Activated T-helper 1 cell treated with Interleukin-2 at 50 U/mL for 16 hours (primary cell): ENCODE measurements around the gene IGHMBP2.

Experiments used
- DNase-seq: peaks from one replicate; pipeline ENCODE4 v3.0.0-alpha.2; 2020; ENCODE audit warnings: low read depth

The IGHMBP2 gene

DNA sequence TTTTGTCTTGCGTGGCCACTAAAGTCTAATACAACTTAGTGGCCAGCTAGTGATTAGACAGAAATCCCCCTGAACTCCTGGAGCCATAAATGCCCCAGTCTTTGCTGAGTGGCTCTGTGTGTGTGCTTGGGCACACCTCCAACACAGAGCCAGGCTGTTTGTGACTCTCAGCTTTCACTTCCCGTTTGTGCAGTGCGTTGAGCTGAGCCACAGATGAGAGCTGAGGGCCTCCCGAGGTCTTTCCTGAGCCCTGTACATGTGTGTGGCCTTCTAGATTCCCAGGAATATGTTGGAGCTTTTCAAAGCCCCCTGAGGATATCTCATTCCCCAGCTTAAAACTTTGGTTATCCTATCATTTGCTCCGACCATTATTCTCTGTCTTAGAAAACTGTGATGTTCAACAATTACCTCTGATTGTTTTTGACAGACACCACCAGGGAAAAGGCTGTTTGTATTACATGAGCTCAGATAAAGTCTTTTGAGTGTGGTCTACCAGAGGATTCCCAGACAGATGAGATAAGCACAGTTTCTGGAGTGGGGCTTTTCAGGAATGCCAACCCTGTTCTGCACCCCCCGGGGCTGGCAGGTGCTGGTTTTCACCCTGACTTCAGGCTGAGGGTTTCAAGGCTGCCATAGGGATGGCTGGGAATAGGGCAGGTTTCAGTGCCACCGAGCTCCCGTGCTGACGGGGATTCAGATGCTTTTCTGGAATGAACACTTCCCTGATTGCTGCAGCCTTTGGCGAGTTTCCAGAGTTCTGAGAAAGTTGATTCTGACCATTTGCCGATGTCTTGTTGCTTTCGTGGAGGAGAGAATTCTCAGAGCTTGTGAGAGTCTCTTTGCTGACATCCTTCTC is 23.8 kb downstream of the IGHMBP2 start:
- no peak for DNase-seq

DNA sequence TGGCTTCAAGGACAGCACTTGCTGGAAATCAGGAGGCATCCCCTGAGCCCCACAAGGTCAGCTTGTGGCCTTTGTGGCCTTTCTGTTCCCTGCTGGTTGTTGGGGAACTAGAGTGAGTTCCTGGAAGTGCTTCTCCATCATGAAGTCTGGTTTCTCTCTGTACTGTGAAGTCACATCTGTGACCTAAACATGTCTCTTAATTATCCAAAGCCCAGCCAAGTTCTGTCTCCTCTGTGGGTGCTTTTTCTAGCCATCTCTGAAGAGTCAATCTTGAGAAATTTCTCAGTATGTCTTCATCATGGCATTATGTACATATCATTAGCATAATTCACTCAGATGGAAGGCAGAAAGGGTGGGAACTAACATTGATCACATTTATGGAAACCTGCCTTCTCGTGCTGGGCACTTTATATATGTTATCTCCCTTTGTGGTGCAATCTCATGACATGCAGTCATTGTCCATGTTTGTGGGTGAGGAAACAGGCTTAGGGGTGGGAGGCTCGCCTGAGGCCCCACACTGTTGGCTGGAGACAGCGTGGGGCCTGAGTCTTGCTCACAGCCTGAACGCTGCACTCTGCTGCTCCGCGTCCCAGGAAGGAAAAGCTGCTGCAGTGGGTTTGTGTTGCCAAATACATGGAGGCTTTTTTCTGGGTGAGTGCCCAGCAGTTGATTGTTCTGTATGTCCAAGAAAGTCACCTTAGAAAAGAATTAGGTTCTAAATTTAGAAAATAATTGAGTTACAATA is 24.6 kb downstream of the IGHMBP2 start:
- DNase-seq: no peak

DNA sequence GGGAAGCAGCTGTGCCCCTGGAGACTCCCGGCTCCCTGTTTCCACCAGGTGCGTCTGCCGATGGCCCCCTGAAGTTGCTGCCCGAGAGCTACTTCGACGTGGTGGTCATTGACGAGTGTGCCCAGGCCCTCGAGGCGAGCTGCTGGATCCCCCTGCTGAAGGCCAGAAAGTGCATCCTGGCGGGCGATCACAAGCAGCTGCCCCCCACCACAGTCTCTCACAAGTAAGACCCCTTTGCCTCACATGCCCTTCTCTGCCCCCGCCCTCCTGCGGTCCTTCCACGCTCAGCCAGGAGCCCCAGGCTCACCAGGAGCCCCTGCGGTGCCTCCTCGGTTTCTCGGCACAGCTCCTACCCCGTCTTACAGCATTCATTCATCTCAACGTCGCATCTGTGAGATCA is 25.4 kb downstream of the IGHMBP2 start:
- DNase-seq: no peak

DNA sequence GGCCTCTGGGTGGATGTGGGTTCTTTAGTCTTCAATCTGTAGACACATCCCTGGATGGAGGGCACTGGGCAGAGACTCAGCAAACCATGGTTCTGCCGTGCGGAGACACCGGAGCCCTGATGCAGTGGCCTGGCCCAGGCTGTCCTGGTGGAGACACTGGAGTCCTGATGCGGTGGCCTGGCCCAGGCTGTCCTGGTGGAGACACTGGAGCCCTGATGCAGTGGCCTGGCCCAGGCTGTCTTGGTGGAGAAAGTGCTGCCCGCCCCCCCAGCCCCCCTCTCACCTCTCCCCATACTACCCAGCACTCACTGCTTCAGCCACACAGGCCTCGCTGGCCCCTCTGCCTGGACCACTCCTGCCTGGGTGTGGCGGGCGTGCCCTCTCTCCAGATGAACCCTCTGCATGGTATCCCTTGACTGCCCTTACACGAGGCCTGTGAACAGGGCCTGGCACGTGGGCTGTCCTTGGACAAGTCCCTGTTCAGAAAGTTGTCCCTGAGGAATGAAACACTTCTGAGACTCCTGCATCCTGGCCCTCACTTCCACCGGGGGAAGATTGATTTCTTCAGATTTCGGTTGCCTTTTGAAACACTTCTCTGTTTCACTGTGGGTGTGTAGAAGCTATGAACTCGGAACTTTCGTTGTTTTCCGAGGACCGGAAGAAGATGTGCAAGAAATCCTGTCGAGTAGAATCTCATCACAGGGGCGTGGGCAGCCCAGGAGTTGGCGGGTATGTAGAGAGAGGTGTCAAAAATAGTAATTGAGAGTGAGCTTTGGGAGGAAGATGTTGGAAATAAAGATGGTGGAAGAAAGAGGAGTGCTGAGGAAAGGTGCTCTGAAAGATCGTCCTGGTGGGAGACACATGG is 26.2 kb downstream of the IGHMBP2 start:
- DNase-seq: no peak

DNA sequence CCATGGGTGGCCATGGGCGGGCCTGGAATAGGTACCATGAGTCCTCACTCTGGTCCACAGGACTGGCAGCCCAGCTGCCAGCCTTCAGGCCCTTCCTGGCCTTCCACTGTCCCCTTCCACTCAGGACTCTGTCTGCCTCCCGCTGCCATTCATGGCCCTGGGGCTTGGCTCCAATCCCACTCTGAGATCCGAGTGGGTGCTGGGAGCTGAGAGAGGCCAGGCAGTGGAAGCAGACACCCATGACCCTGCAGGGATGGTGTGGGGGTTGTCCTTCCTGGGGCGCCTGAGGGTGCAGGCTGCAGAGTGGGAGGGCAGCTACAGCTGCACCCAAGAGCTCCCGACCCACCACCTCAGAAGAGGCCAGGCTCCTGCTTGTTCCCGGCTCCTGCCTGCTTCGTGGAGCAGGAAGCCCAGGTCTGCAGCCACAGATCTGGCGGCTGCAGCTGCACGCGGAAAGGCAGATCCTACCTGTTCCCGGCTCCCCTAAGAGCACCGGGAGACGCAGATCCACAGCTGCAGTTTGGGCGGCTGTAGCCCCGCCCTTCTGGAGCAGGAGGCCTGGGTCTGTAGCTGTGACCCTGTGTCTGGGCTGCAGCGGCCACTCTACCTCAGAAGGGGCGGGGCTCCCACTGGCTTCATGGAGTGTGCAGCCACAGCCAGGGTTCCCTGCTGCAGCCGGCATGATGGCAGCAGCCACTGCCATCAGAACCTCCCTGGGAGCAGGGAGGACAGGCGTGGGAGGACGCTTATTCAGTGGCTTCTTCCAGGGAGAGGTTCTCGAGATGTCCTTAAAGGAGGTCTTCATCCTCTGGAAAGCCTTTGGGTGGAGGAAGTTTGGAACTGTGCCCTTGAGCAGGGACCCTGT is 27.5 kb downstream of the IGHMBP2 start:
- no peak for DNase-seq

DNA sequence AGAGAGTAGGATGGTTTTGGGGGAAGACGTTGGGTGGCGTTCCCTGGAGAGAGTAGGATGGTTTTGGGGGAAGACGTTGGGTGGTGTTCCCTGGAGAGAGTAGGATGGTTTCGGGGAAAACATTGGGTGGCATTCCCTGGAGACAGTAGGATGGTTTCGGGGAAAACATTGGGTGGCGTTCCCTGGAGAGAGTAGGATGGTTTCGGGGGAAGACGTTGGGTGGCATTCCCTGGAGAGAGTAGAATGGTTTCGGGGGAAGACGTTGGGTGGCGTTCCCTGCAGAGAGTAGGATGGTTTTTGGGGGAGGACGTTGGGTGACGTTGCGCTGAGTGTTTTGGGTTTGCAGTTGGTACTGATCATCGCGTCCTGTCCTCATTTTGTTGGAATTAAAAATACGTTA is 28.2 kb downstream of the IGHMBP2 start:
- no peak for DNase-seq

DNA sequence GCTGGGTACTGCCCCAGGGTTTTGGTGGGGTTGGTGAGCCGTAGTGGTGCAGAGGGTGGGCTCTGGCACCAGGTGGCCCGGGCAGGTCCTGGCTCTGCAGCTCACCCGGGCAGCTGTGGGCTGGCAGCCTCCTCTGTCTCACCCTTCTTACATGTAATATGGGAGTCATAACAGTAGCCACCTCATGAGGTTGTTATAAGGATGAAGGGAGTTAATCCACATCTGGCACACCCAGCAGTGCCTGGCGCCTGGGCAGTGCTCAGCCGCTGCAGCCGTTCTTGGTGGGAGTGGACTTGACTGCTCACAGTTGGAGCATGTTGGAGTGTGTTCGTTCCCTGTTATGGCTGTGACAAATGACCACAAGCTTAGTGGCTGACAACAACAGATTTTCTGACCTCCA is 28.7 kb downstream of the IGHMBP2 start:
- DNase-seq: no peak

DNA sequence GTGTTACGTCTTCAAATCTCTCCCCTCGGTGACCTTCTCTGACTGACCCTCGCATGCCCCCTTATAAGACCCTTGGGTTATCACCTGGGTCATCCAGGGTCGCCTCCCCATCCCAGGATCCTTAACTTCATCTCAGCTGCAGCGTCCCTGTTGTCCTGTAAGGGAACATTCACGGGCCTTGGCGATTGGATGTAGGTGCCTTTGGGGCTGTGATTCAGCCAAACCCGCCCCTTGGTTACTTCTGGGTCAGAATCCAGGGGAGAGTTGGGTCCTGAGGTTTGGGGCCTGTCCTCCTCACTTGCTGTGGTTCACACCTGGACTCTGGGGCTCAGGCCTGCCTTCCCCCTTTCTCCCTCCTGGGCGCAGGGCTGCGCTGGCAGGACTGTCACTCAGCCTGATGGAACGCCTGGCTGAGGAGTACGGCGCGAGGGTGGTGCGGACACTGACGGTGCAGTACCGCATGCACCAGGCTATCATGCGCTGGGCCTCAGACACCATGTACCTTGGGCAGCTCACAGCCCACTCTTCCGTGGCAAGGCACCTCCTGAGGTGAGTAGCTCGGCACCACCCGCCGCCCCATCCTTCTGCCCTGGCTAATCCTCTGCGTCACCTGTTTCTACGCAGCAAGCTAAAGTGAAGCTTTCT is 29.4 kb downstream of the IGHMBP2 start:
- no peak for DNase-seq

DNA sequence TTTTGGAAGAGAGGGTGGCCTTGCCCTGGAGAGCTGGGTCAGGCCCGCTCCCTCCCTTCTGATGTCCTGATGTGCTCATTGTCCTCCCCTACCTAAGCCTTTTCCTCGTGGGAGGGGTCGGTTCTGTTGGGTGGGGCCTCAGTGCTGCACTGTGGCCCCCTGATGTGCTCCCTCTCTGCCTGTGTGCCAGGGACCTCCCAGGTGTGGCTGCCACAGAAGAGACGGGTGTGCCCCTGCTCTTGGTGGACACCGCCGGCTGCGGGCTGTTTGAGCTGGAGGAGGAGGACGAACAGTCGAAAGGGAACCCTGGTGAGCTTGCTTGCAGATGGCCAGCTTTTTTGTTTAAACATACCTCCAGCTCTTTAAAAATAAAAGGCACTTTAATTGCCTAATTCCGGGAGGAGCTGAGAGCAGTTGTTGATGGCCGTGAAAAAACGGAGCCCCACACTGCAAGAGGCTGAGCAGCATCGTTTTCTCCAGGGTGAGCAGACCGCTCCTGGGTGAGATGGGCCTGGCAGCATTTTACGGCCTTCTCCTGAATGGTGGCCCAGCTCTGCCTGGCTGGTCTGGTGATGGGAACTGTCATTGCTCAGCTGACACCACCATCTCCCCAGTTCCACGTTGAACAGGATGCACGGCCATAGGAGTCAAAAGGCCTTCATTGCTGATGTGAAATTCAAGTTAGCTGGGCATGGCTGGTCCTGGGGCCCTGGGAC is 30.1 kb downstream of the IGHMBP2 start:
- no peak for DNase-seq

DNA sequence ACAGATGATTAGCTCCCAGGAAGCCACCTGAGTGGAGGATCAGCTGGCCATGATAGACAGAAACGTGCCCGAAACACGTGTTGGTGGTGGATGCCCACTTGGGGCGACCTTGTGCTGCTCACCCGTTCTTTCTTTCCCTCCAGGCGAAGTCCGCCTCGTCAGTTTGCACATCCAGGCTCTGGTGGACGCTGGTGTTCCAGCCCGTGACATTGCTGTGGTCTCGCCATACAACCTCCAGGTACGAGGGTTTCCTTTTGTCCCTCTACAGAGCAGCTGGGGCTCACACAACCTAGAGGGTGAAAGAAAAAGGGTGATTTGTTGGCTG is 30.6 kb downstream of the IGHMBP2 start:
- no peak for DNase-seq

DNA sequence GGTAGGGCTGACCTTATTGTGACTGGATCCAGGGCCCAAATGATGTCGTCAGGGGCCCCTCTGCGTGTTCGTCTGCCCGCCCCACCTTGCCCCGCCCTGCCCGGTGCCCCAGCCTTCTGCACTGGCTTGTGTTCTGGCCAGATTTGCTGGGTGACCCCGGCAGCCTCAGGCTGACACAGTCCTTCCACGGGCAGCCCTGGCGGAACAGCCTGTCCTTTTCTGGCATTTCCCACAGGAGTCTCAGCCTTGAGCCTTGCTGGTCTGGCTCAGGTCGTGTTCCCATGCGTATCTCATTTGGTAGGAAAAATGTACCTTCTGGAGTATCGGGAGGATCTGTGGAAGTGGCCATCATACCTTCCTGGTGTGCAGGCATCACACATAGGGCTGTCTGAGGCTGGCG is 31.0 kb downstream of the IGHMBP2 start:
- DNase-seq: no peak

DNA sequence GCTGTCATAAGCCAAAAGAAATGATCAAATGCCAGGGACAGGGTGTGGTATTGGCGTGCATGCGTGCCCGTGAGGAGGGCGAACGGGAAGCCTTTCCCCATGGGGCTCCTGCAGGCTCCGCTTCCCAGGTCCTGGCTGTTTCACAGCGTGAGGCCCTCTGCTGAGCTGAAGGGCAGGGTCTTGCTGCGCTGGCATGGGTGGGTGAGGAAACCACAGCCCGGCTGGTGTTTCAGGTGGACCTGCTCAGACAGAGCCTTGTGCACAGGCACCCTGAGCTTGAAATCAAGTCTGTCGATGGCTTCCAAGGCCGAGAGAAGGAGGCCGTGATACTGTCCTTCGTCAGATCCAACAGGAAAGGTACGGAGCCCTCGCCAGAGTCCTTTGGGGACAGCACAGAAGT is 31.4 kb downstream of the IGHMBP2 start:
- DNase-seq: no peak

DNA sequence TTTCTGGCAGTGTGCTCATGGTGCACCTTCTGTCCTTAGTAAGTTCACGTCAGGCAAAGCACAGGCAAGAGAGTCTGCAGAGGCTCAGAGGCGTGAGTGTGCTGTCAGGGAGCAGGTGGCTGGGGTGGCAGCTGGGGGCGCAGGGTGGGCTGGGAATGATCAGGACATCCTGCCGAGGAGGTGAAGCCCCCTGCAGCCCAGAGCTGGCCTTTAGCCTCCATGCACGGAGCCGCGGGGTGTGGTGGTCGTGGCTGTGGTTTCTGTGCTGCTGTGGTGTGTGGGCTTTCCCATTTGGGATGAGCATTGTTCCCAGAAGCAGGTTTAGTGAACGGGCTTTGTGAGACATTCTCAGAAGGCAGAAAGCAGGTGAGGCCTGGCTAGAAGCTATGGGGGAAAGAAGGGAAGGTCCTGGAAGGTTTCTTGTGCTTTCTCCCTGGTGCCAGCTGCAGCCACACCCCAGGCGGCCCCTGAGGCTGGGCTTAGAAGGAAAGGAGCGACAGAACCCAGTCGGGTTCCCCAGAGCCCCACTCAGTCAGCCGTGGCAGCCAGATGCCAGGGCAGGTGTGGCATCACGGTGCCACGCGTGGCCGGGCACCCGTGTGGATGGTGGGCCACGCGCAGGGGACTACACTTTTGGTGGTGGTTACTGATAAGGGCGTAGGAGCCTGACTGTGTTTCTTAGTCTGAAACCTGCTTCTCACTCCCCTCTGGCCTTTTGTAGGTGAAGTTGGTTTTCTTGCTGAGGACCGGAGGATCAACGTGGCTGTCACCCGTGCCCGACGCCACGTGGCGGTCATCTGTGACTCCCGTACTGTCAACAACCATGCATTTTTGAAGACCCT is 32.0 kb downstream of the IGHMBP2 start:
- DNase-seq: no peak

DNA sequence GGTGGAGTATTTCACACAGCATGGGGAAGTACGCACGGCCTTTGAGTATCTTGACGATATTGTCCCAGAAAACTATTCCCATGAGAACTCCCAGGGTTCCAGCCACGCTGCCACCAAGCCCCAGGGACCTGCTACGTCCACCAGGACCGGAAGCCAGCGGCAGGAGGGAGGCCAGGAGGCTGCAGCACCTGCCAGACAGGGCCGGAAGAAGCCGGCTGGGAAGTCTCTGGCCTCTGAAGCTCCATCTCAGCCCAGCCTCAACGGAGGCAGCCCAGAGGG is 32.6 kb downstream of the IGHMBP2 start:
- no peak for DNase-seq

DNA sequence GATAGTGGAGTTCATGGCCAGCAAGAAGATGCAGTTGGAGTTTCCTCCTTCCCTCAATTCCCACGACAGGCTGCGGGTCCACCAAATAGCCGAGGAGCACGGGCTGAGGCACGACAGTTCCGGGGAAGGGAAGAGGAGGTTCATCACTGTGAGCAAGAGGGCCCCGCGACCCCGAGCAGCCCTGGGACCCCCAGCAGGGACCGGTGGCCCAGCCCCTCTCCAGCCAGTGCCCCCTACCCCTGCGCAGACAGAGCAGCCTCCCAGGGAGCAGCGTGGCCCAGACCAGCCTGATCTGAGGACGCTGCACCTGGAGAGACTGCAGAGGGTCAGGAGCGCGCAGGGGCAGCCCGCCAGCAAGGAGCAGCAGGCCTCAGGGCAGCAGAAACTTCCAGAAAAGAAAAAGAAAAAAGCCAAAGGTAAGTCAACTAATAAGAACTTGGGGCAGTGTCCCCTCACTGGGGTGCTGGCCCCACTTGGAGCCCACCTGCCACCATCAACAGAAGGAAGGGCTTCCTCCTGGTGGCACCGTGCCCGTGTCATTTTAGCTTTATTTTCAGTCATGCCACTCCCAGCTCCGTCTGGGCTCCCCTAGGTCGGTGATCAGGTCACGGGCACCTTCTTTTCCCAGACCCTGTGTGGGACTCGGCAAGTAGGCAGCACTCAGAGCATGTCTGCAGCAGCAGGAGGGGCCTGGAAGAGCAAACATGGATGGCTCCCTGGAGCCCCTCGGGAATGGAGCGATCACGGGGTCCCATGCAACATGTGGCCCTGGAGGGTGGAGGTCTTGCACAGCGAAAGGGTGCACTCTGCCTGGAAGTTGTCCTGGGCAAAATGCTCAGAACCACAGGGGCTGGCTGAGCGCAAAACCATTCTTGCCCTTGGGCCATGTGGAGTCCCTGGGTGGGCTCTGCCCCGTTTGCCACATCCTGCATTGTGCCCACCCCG is 33.3 kb downstream of the IGHMBP2 start:
- DNase-seq: no peak

DNA sequence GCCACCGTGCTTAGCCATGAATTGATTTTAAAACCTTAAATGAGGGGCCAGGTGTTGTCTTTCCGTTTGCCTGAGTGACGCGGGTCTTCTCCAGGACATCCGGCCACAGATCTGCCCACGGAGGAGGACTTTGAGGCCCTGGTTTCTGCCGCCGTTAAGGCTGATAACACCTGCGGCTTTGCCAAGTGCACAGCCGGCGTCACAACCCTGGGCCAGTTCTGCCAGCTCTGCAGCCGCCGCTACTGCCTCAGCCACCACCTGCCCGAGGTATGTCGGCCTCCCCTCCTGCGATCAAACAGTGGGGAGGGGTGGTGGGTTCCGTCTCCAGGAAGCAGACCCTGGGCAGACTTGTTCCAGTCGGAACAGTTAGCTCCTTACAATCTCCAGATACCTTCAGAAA is 34.4 kb downstream of the IGHMBP2 start:
- DNase-seq: no peak

DNA sequence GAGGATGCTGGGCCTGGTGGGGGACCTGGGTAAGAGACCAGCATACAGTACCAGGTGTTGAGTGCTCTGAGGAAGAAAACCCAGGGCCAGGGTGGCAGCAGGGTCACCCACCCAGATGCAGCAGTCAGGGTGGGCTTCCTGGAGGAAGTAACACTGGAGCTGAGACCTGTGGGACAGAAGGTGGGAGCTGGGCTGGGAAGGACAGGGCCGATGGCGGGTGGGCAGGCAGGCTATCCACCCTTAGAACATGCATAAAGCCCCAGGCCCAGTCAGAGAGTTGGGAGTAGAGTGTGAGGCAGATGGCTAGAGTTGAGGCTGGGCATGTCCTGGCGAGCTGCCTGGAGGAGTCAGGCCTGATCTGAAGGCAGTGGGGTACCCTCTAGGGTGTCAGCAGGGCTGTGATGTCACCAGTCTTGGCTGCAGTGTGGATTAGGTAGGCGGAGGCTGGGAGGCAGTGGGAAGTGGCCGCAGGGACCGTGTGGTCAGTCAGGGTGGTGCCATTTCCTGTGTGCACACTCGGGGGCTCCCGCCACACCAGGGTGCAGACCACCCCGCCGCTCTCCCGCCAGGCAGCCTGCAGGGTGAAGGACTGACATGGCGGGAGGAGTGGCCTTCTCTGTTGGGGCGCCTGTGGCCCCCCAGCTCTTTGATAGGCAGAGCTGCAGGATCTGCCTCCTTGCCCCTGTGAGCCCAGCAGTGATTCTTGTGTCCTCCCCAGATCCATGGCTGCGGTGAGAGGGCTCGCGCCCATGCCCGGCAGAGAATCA is 35.3 kb downstream of the IGHMBP2 start:
- no peak for DNase-seq
